HT-29 (cell line): Measurements from ENCODE around the gene PRR16. TPM values are rescaled to one million over a fixed set of nuclear protein-coding genes. Genes with fewer than 3 reads are reported as not detected.

Experiments used
- DNase-seq: peaks from one replicate; pipeline ENCODE4 v3.0.0-alpha.2; 2015; ENCODE audit warnings: low spot score
- small RNA-seq: library from RNA; depleted of rRNA; stranded (forward); fragments of <200 nt; gene quantifications from one replicate; pipeline ENCODE3, GENCODE V24; 2014
- total RNA-seq: library from RNA; depleted of rRNA; stranded (reverse); fragments of >200 nt; shearing (Covaris generic); gene quantifications from 2 replicates; pipeline ENCODE4 v1.2.3, GENCODE V29; 2014

Gene PRR16
- total RNA-seq, 1 experiment from 2014 or later = not detected

- DNase-seq = peak; percentile 1
Observed at GRCh38 chr5:120735076-120735475, 271.0 kb downstream of the PRR16 start.

Small RNA genes lying within 50 kb of the gene (small RNA-seq; reads per million reads assigned to genes)
- gene PRELID3BP8 (not detected), gene RNU4-69P (not detected)
